Skeletal muscle tissue (tissue), 4 donors: ENCODE data around the gene USP43. TPM values are rescaled to one million over a fixed set of nuclear protein-coding genes. Genes with fewer than 3 reads are reported as not detected.

Source experiments
- H3K27ac ChIP-seq: one replicate; pipeline ENCODE4 v1.7.0; 2013; ENCODE audit warnings: mild to moderate bottlenecking, low read depth, low read length, inconsistent platforms
- H3K27me3 ChIP-seq, 3 donors: one replicate each; pipeline ENCODE4 v1.7.0; 2013; ENCODE audit warnings: low read length in 3 of 3; ENCODE audit not compliant: control insufficient read depth in 3 of 3, insufficient read depth in 3 of 3
- H3K36me3 ChIP-seq, 3 donors: one replicate each; pipeline ENCODE4 v1.7.0; 2013; ENCODE audit warnings: low read length in 3 of 3; ENCODE audit not compliant: control insufficient read depth in 3 of 3, insufficient read depth in 3 of 3
- H3K4me1 ChIP-seq, 3 donors: one replicate each; pipeline ENCODE4 v1.7.0; 2013; ENCODE audit warnings: low read length in 3 of 3, mild to moderate bottlenecking in 3 of 3; ENCODE audit not compliant: control insufficient read depth in 3 of 3, insufficient read depth in 3 of 3
- H3K4me3 ChIP-seq, 3 donors: one replicate each; pipeline ENCODE4 v1.7.0; 2013; ENCODE audit warnings: low read length in 3 of 3
- H3K9ac ChIP-seq, 3 donors: one replicate each; pipeline ENCODE4 v1.7.0; 2013; ENCODE audit warnings: low read length in 3 of 3, mild to moderate bottlenecking in 3 of 3, moderate library complexity in 2 of 3, low read depth in 1 of 3
- H3K9me3 ChIP-seq, 3 donors: one replicate each; pipeline ENCODE4 v1.7.0; 2013; ENCODE audit warnings: low read length in 3 of 3; ENCODE audit not compliant: control insufficient read depth in 3 of 3
- total RNA-seq: library from RNA; depleted of rRNA; stranded (reverse); fragments of >200 nt; gene quantifications from one replicate; pipeline ENCODE4 v1.2.3, GENCODE V29; 2014
- donor health status: Osteomylitis.

Gene USP43
- total RNA-seq, 1 donor from 2014 or later = under 0.01 TPM

DNA sequence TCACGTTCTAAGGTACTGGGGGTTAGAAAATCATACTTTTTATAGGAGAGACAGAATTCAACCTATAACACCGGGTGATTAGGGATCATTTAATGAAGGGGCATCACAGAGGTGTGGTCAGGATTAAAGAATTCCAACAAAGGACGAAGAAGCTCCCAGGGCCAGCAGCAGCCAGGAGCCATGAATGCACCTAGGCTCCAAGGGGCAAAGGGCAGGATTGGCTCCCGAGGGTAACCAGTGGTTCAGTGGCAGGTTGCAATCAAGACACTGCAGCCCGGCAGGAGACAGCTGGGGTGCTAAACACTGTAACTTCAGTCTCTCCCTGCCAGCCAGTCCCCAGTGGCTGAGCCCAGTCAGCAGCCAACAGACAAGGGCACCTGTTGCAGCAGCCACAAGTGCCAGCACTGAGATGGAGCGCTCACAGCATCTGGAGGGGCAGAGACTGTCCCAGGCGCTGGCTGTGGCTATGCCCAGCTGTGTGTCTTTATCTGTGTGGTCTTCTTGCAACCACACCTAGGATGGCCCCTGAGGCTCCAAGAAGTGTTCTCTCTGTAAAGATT is 122.2 kb downstream of the USP43 start:
- Histone ChIP-seq H3K4me1 (peaks cover 6 to 10% (median 7%) of the 10 kb centered on the region in 3 donors), H3K27ac (no peak overlapping the region), H3K36me3 (peaks cover 0 to 3% (median 0%) of the 10 kb centered on the region in 3 donors), H3K9ac (no peak overlapping the region), H3K9me3 (no peaks in the 10 kb centered on the region), H3K4me3 (no peak overlapping the region), H3K27me3 (peaks cover 10 to 17% (median 12%) of the 10 kb centered on the region in 3 donors)

DNA sequence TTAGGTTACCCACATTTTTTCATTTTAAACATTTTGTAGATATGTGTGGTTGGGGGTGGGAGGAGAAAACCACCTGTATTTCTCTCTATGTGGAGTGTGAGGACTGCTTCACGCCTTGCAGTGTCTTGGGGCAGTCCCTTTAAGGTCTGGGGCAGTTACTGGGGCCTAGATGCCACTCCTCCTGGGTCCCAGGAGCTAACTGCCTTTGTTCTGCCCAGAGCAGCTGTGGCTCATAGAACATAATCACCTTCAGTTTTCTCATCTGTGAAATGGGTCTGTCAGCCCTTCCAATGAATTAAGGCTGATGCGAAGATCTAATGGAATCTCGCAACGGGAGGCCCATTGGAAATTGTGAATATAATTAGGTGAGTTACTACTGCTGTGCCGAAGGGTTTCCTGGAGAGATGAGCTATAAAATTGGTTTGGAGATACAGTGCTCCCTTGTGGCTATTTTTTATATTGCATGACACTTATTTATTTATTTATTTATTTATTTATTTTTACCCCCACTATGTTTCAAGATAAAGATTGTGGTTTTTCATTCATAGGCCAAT is 123.1 kb downstream of the USP43 start:
- H3K4me1 ChIP-seq = peaks cover 6 to 10% (median 7%) of the 10 kb centered on the region in 3 donors
- H3K27ac ChIP-seq = no peak overlapping the region
- no peak overlapping the region for H3K4me3 ChIP-seq
- H3K9ac ChIP-seq = no peak overlapping the region
- H3K36me3 ChIP-seq = peaks cover 0 to 3% (median 2%) of the 10 kb centered on the region in 3 donors
- H3K27me3 ChIP-seq = peaks cover 10 to 17% (median 12%) of the 10 kb centered on the region in 3 donors
- no peaks in the 10 kb centered on the region for H3K9me3 ChIP-seq

GRCh38 chr17:9769036-9769695 is 123.8 kb downstream of the USP43 start:
- H3K9ac ChIP-seq = no peak overlapping the region
- H3K36me3 ChIP-seq = peaks cover 0 to 3% (median 2%) of the 10 kb centered on the region in 3 donors
- no peaks in the 10 kb centered on the region for H3K9me3 ChIP-seq
- no peak overlapping the region for H3K27ac ChIP-seq
- peaks cover 10 to 17% (median 12%) of the 10 kb centered on the region in 3 donors for H3K27me3 ChIP-seq
- H3K4me3 ChIP-seq = no peak overlapping the region
- H3K4me1 ChIP-seq = peaks cover 6 to 10% (median 7%) of the 10 kb centered on the region in 3 donors

DNA sequence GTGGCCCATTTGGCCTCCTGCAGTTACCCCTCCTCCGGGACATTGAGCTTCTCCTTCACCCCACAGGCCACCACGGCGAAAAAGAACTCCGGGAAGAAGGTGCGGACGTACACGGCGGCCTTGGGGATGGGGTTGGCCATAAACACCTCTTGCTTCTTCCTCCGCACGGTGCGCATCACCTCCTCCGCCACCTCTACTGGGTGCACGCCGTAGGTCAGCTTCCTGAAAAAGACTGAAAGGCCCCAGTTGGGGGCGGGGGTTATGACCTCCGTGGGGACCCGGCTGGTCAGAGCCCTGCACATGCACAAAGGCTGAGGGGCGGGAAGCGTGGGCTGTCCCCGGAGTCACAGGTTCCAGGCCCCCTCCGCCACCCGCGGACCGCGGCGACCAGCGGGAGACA is 126.1 kb downstream of the USP43 start:
- Histone ChIP-seq H3K9ac (no peak overlapping the region), H3K27me3 (no peaks in the 10 kb centered on the region), H3K36me3 (peaks cover 6 to 12% (median 12%) of the 10 kb centered on the region in 3 donors), H3K27ac (no peak overlapping the region), H3K4me1 (peaks cover 6 to 10% (median 7%) of the 10 kb centered on the region in 3 donors), H3K9me3 (no peaks in the 10 kb centered on the region), H3K4me3 (no peak overlapping the region)

- no peak overlapping the region for H3K4me3 ChIP-seq
- H3K9me3 ChIP-seq = no peaks in the 10 kb centered on the region
- peaks cover 0 to 2% (median under 1%) of the 10 kb centered on the region in 3 donors for H3K4me1 ChIP-seq
- H3K9ac ChIP-seq = no peak overlapping the region
- no peaks in the 10 kb centered on the region for H3K27me3 ChIP-seq
- H3K36me3 ChIP-seq = peaks cover 6 to 20% (median 20%) of the 10 kb centered on the region in 3 donors
- H3K27ac ChIP-seq = no peak overlapping the region
Measured at GRCh38 chr17:9772658-9773057, 127.3 kb downstream of the USP43 start.

DNA sequence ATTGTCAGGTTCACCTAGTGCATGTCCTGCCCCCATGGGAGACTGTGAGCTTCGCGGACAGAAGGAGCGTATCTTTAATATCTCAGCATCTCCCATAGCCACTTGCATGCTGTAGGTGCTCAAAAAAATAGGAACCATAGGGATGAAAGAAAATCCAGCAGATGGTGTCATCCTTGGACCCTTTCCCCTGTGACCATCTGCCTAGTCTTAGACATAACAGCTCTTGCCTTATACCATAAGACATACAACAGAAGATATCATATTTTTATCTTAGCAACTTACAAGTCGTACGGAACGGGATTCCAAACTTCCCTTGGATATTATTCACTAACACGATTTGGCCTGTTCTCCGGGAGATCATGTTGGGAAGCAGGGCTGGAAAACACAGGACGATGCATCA is 131.6 kb downstream of the USP43 start:
- no peaks in the 10 kb centered on the region for H3K4me1 ChIP-seq
- H3K27ac ChIP-seq = no peak overlapping the region
- H3K4me3 ChIP-seq = no peak overlapping the region
- no peak overlapping the region for H3K9ac ChIP-seq
- no peaks in the 10 kb centered on the region for H3K9me3 ChIP-seq
- H3K27me3 ChIP-seq = no peaks in the 10 kb centered on the region
- H3K36me3 ChIP-seq = peaks cover 3 to 24% (median 20%) of the 10 kb centered on the region in 3 donors

Other genes with a start within 250 kb of the USP43 start
- gene STX8, start 69.7 kb upstream of the USP43 start, total RNA-seq = 68.4 TPM
- gene CFAP52, start 68.9 kb upstream of the USP43 start, total RNA-seq = not detected
- gene DHRS7C, start 146.1 kb downstream of the USP43 start, total RNA-seq = 163 TPM
- gene GSG1L2, start 176.6 kb downstream of the USP43 start, total RNA-seq = not detected
- not detected for gene GLP2R, start 180.4 kb downstream of the USP43 start, total RNA-seq